GM19099 (cell line): ENCODE measurements around the gene BTBD16.

Experiments used
- POLR2A ChIP-seq: IDR thresholded peaks from 3 replicates; pipeline ENCODE4 v1.6.1; 2011; ENCODE audit warnings: low read depth; ENCODE audit not compliant: insufficient read length; ENCODE audit errors: extremely low read depth

Gene BTBD16

GRCh38 chr10:122271076-122271475, at the start of gene BTBD16:
Gene BTBD16, plus strand, starts transcription at chr10:122271296. Its CDS starts 3,786 bp downstream, at chr10:122275082.
- no peak for TF ChIP-seq POLR2A

DNA sequence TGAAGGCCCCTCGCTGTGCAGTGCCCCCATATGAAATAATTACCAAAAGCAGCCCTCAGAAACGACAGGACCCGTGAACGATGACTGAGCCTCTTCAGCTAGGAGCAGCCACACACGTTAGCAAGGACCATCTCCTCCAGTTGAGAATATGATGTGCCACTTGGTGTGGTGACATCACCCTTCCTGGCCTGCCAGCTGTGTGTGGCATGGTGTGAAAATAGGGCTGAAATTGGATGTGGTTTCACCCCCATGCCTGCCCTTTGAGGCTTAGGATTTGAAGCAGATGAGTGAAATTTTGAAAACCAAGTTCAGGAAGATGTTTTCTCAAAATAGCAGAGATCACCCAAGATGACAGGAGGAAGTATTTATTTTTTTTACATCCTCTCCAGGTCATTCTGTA, 49.1 kb upstream of the BTBD16 start:
- no peak for TF ChIP-seq POLR2A

- TF ChIP-seq POLR2A: no peak
Measured at GRCh38 chr10:122222638-122223037, 48.5 kb upstream of the BTBD16 start.

GRCh38 chr10:122224159-122224558, 46.9 kb upstream of the BTBD16 start:
- TF ChIP-seq POLR2A: no peak

DNA sequence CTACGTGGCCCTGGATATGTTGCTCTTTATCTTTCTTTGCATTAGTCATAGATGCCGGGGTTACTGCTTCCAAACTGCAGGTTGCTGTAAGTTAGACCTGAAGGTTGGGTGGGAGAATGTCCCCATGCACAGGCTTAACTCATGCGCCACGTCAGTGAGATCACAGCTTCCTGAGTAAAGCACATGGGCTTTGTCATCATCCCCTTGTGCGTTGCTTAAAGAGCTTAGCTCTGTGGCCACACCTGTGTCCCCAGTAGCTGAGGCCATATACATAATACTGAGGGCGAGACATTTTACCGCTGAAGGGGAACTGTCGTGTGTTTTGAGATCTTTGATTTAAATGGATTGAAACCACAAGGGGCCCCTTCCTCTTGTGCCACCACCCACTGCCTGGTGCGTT, 45.8 kb upstream of the BTBD16 start:
- no peak for TF ChIP-seq POLR2A

GRCh38 chr10:122227754-122228153, 43.3 kb upstream of the BTBD16 start:
- TF ChIP-seq POLR2A: no peak

DNA sequence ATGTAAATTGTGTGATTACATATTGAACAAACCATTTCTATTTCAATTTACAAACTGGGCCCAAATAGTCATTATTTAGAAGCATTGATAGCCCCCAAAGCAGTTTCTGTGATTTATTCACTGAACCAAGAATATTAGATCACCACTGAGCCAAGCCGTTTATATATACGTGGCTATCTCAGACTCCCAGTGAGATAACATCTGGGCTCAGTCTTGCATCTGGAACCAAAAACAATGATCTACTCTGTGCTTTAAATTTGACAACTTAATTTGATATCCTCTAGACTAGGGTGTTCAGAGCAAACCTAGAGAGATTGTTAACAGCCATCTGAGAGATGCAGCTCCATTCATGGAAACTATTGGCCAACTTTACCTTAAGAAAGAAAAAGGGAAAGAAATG, 41.4 kb upstream of the BTBD16 start:
- TF ChIP-seq POLR2A: no peak

DNA sequence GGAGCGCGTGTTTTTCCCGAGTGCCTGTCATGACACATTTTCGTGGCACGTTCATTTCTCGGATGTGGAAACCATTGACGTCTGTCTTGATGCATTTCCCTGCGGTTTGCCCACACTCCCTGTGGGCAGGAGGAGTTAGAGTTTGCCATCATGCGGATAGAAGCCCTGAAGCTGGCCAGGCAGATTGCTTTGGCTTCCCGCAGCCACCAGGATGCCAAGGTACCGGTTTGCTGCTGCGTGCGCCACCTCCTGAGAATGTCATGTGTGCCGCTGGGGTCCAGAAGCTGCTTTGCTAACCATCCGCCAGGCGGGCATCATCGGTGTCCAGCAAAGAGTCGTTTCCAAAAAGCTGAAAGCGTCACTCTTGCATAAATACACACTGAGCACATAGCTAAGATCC, 40.9 kb upstream of the BTBD16 start:
- no peak for TF ChIP-seq POLR2A

- TF ChIP-seq POLR2A: no peak
Measured at GRCh38 chr10:122232769-122233168, 38.3 kb upstream of the BTBD16 start.

- TF ChIP-seq POLR2A: no peak
Measured at GRCh38 chr10:122233857-122234348, 37.2 kb upstream of the BTBD16 start.

DNA sequence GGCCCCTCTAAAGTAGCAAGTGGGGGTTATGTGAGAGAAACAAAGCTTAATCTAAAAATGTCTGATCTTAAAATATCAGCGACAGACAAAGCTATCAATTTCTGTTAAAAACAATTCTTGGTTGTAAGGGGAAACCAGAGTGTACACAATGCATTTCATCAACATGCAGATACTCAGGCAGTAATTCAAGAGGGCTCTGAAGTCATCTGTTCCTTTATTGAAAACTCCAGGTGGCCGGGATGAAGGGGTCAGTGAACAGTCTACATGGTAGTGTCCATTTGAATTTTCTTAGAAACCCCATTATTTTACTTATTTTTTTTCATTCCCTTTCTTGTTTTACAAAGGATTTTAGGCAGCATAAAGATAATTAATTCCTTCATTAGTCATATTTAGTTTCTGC, 36.7 kb upstream of the BTBD16 start:
- no peak for TF ChIP-seq POLR2A

DNA sequence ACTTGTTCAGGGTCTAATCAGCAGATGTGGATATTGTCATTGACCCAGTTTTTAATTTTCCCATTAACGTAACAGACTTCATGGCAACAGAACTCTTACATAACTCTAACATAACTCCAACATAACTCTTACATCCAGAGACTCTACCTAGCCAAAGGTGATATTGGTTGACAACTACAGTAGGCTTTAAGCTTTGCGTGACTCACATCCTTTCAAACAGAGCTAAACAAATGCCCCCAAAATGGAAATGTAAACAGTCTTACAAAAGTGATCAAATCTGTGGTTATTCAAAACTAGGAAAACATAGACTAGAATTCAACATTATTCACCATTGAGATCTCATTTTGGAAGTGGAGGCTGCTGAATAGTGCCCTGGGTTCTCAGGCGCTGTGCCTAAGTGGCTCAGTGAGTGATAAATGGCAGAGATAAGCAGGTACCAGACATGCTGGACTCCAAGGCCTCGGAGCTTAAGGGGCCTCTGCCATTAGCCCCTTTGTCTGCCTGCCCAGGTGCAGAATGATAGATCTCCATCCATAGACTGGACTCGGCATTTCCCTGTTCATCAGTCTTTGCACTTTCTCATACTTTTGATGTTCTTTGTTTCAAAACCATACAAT, 34.3 kb upstream of the BTBD16 start:
- no peak for TF ChIP-seq POLR2A

DNA sequence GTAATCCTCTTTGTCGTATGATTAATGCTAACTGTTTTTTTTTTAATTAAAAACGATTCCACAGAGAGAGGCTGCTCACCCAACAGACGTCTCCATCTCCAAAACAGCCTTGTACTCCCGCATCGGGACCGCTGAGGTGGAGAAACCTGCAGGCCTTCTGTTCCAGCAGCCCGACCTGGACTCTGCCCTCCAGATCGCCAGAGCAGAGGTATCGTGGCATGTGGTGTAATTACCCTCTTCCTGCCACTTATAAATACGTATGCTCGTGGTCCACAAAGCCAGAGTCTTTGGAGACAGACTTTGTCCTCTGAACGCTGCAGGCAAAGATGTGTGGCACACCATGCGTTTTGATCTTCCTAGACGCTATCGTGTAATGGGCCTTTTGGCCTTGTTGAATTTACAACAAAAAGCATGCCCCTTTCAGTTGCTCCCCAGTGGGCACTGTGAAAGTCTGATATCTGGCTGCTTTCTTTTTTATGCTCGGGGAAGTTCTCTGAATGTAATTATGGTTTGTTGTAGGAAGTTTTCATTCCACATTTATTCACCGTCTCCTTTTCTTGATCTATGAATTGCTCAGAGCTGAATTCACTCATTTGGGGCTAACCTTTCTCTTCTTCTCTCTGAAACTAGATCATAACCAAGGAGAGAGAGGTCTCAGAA, 33.6 kb upstream of the BTBD16 start:
- no peak for TF ChIP-seq POLR2A

DNA sequence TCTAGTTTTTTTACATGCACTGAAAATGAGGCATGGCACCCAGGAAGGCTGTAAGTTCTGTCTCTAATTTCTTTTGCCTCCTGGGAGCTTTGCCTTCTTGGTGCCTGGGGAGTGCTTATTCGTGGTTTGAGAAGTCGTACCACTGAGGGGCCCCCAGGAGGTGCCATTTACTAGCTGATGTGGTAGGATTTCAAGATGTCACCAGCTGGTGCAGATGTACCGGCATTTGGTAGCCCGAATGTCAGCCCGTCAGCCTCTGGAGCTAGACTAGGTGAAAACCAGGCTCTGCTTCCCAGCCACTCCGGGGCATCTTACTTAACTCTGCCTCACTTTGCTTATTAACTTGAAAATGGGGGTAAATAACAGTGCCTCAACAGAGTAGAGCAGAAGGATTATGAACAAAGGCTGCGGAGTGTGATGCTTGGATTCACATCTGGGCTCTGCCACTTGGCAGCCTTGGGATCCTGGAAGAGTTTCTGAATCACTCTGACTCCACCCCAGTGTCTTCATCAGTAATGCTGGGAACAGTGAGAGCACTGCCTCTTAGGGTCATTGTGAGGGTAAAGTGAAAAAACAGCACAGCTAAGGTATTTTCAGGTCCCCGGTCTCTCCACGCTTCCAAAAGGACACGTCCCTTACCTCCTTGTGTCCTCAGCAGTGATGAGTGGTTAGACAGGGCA, 31.4 kb upstream of the BTBD16 start:
- TF ChIP-seq POLR2A: no peak

DNA sequence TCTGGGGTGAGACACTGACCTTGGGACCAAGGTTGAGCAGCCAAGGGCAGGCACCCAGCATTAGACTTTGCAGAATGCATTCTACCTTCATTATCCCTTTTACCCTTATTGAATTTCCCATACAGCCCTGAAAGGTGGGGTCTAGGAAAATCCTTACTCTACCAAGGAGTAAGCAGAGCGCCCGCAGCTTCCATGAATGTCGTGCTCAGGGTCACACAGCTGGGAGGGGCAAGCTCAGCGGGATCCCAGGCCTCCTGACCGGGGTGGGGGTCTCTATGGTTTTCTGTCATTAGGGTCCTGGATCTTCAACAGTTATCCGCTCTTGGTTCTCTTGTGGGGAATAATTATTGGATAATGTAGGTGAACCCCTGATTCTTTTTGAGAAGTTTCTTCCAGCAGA, 30.7 kb upstream of the BTBD16 start:
- no peak for TF ChIP-seq POLR2A

- no peak for TF ChIP-seq POLR2A
Measured at GRCh38 chr10:122241836-122242235, 29.3 kb upstream of the BTBD16 start.
